ENCODE data around the gene LHX4. TPM values are rescaled to one million over a fixed set of nuclear protein-coding genes. Genes with fewer than 3 reads are reported as not detected.

The LHX4 gene
- total RNA-seq, 4 donors from 2014 or later = 0.08 to 1.2 (median 0.31) TPM

DNA sequence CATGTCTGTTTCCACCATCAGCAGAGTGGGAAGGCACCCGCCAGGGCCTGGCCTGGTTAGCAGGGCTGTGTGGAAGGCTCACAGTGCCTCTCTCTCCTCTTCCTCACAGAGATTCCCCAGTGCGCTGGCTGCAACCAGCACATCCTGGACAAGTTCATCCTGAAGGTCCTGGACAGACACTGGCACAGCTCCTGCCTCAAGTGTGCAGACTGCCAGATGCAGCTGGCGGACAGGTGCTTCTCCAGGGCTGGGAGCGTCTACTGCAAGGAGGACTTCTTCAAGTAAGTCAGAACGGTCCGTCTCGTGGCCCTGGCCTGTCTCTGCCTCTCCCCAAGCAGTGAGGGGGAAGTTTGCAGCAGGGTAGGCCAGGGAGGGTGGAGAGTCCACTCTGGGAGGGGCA is 18.1 kb downstream of the LHX4 start:
- WGBS = 100% methylated on average over 5 of the region's 7 CpGs
- DNase-seq (ENCODE audit: low spot score in 2 of 2) = no peak
- H3K36me3 ChIP-seq = no peaks in the 10 kb centered on the region
- peaks cover 23% of the 10 kb centered on the region for H3K27me3 ChIP-seq
- TF ChIP-seq POLR2AphosphoS5 (IDR thresholded peaks at IDR 0.05) = no peak
- TF ChIP-seq POLR2A (IDR thresholded peaks at IDR 0.05) = no peak
- no peak for TF ChIP-seq EP300 (IDR thresholded peaks at IDR 0.05)
- TF ChIP-seq CTCF (IDR thresholded peaks at IDR 0.05) = no peak
- no peak overlapping the region for H3K4me3 ChIP-seq
- H3K27ac ChIP-seq = no peak overlapping the region
- no peaks in the 10 kb centered on the region for H3K9me3 ChIP-seq
- H3K4me1 ChIP-seq = no peaks in the 10 kb centered on the region

GRCh38 chr1:180248731-180249681 is 18.9 kb downstream of the LHX4 start:
- no peak overlapping the region for H3K27ac ChIP-seq
- peaks cover 18% of the 10 kb centered on the region for H3K27me3 ChIP-seq
- TF ChIP-seq POLR2AphosphoS5 (IDR thresholded peaks at IDR 0.05) (no peak), POLR2A (IDR thresholded peaks at IDR 0.05) (no peak), EP300 (IDR thresholded peaks at IDR 0.05) (no peak)
- no peaks in the 10 kb centered on the region for H3K4me1 ChIP-seq
- H3K9me3 ChIP-seq = no peaks in the 10 kb centered on the region
- no peak overlapping the region for H3K4me3 ChIP-seq
- no peak for DNase-seq (ENCODE audit: low spot score in 2 of 2)
- no peaks in the 10 kb centered on the region for H3K36me3 ChIP-seq
- WGBS = 53% methylated on average over 10 of the region's 11 CpGs

DNA sequence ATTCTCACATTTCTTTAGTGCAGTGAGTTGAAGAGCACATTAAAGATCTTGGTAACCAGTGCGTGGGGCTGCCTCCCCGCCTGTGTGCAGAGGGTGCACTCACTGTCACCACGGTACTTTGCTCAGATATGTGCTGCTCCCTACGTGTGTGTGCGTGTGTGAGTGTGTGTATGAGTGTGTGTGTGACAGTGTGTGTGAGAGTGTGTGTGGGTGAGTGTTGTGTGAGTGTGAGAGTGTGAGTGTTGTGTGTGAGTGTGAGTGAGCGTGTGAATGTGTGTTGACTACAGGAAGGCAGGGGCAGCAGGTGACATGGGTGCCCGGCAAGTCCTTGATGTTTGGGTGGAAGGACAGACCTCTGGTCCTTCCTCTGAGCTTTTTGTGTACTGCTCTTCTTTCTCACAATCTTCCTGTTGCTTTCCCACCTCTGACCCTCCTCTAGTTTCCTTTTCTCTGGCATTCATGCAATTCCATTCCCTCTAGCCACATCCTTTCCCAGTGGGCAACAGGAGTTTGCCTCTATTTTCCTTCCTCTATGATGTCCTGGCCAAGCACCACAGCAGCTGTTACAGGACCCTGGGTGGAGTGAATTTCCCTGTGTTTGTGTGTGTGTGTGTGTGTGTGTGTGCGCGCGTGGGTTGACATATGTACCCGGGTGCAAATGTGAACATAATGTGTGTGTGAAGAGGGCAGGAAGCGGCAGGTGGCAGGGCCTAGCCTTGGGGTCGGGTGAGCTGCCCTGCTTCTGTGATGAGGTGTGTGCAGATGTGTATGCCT is 19.8 kb downstream of the LHX4 start:
- H3K4me3 ChIP-seq = no peak overlapping the region
- peaks cover 18% of the 10 kb centered on the region for H3K27me3 ChIP-seq
- DNase-seq (ENCODE audit: low spot score in 2 of 2) = no peak
- H3K36me3 ChIP-seq = no peaks in the 10 kb centered on the region
- H3K27ac ChIP-seq = no peak overlapping the region
- no peaks in the 10 kb centered on the region for H3K9me3 ChIP-seq
- TF ChIP-seq POLR2A (IDR thresholded peaks at IDR 0.05) (no peak), EP300 (IDR thresholded peaks at IDR 0.05) (no peak), CTCF (IDR thresholded peaks at IDR 0.05) (no peak), POLR2AphosphoS5 (IDR thresholded peaks at IDR 0.05) (no peak)
- H3K4me1 ChIP-seq = no peaks in the 10 kb centered on the region
- 73% methylated on average over 13 of the region's 13 CpGs for WGBS

GRCh38 chr1:180250499-180250770 is 20.4 kb downstream of the LHX4 start:
- no peak overlapping the region for H3K4me3 ChIP-seq
- 87% methylated on average over 4 of the region's 7 CpGs for WGBS
- H3K27me3 ChIP-seq = peaks cover 16% of the 10 kb centered on the region
- no peaks in the 10 kb centered on the region for H3K36me3 ChIP-seq
- no peak for TF ChIP-seq EP300 (IDR thresholded peaks at IDR 0.05)
- no peak for TF ChIP-seq POLR2A (IDR thresholded peaks at IDR 0.05)
- no peak for TF ChIP-seq CTCF (IDR thresholded peaks at IDR 0.05)
- TF ChIP-seq POLR2AphosphoS5 (IDR thresholded peaks at IDR 0.05) = no peak
- H3K4me1 ChIP-seq = no peaks in the 10 kb centered on the region
- no peak overlapping the region for H3K27ac ChIP-seq
- no peaks in the 10 kb centered on the region for H3K9me3 ChIP-seq
- DNase-seq (ENCODE audit: low spot score in 2 of 2) = no peak

- Histone ChIP-seq H3K9me3 (no peaks in the 10 kb centered on the region), H3K4me3 (no peak overlapping the region), H3K4me1 (no peaks in the 10 kb centered on the region), H3K27me3 (peaks cover 18% of the 10 kb centered on the region), H3K27ac (no peak overlapping the region), H3K36me3 (no peaks in the 10 kb centered on the region)
- 86% methylated on average over 13 of the region's 16 CpGs for WGBS
- TF ChIP-seq EP300 (IDR thresholded peaks at IDR 0.05) (no peak), CTCF (IDR thresholded peaks at IDR 0.05) (no peak), POLR2AphosphoS5 (IDR thresholded peaks at IDR 0.05) (no peak), POLR2A (IDR thresholded peaks at IDR 0.05) (no peak)
- DNase-seq (ENCODE audit: low spot score in 2 of 2) = no peak
These were observed 20.9 kb downstream of the LHX4 start for GRCh38 chr1:180250883-180251509.

Data from suprapubic skin (tissue), 4 donors.